SHP77 treated with DMSO at 0.1 percent for 48 hours (cell line): ENCODE results near the gene TBL1X.

Experiments used
- DNase-seq: peaks from one replicate; lab custom pipeline; 2025; lab: John Stamatoyannopoulos, UW

TBL1X gene

DNA sequence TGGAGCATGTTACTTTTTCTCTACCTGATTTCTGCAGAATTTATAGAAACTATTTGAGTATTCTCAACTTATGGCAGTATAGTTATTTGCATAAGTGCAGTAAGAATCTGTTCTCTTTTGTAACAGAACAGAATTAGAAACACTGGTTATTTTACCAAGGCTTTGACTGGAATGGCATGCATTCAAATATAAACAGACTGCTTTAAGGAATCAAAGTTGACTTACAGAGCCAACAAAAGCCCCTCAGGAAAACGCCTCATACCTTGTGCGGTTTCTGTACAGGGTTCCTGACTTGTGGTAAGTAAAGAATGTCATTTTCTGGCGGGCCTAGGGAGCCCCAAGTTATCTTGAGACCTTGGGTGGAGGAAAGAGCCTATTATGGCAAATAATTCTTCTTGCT lies 203.7 kb downstream of the TBL1X start:
- no peak for DNase-seq

DNA sequence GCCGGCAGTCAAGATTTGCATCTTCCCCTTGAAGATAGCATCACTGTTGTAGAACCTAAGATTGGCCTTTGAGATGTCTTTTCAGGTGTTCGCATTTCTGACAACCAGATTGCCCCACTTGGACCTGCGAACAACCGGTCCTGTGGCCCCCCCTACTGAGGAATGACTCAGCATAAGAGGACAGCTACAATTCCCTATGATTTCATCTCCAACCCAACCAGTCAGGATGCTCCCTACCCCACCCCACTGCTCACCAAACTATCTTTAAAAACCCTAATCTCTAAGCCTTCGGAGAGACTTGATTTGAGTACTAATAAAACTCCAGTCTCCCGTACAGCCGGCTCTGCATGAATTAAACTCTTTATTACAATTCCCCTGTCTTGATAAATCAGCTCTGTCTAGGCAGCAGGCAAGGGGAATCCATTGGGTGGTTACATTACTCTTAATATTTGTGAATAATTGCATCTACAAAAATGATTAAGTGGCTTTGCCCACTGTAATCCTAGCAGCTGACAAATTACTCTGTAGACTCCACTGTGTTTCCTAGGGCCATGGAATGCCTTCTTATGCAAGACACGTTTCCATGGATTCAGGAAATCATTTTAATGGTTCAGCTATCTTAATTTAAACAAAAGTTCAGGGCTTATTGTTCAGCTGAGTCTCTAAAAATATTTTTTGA lies 205.4 kb downstream of the TBL1X start:
- no peak for DNase-seq

DNA sequence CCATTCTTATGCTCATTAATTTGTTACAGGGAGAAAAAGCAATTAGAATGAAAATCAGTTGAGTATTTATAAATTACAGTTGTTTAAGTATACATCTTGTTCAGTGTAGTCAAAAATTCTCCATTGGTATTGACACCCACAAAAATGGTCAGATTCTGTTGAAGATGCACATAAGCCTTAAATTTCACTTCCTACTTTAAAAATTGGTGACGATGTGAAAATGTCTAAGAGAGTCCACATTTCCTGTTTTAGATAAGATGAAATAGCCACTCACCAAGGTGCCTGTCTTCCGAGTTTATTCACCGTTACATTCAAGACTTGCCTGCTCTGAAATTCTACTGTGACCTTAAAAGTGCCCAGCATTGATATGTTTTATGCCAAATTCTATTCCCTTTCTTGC lies 207.1 kb downstream of the TBL1X start:
- DNase-seq: no peak

DNA sequence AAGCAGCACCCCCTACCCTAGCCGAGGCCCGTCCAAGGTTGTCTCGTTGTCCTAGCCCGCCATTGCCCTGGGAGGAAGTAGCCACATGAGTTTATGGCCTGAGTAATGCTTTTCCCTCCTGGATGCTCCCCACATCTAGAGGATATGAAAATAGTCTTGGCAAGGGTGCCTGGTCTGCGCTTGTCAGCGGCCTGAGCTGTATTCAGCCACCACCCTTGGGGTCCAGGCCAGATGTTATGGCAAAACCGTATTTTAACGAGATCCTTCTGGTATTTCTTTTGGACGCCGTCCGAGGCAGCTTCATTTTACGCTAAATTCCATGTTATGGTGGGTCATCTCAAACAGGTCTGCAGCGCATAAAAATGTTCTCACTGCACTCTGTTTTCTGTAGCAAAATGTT lies 211.4 kb downstream of the TBL1X start:
- DNase-seq: no peak

DNA sequence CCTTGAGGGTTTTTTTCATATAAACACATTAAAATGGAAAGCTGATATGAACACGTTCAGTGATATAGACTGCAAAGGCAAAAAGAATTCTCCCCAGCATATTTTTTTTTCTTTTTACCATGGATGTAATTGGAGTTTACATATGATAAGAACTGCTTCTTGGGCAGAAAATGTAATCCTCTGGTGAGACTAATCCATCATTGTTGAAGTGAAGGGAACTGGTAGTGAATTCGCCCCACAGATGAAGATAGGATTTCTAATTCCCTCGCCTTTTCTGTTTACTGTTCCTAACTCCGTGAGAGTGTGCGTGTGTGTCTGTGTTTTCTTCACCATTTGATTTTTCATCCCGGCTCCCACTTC lies 211.9 kb downstream of the TBL1X start:
- DNase-seq: no peak

DNA sequence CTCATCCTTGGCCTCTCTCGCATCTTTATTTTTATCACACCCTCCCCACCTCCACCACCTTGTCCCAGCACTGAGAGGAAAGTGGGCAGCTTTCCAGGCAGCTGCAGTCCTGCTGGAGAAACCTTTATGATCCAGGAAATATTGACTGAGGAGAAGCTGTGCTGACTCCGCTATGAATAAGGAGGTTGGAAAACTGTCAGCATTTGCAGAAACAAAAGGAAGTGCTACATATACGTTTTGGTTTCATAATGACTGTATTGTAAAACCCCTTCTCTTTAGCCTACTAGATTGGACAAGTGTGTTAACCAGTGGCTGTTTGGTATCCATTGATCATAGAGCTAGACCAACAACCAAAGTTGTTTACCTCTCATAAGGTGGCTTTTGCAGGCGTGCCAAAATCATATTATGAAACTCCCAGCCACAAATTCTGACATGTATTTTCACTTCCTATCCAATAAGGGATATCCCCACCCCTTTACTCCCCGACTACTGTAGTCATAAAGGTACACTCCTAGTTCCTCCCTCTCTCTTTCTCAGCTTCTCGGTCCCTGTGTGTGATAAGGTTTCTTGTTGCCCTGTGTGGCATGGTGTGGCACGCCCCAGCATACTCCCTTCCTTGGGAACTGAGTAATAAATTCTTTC lies 212.4 kb downstream of the TBL1X start:
- DNase-seq: no peak

DNA sequence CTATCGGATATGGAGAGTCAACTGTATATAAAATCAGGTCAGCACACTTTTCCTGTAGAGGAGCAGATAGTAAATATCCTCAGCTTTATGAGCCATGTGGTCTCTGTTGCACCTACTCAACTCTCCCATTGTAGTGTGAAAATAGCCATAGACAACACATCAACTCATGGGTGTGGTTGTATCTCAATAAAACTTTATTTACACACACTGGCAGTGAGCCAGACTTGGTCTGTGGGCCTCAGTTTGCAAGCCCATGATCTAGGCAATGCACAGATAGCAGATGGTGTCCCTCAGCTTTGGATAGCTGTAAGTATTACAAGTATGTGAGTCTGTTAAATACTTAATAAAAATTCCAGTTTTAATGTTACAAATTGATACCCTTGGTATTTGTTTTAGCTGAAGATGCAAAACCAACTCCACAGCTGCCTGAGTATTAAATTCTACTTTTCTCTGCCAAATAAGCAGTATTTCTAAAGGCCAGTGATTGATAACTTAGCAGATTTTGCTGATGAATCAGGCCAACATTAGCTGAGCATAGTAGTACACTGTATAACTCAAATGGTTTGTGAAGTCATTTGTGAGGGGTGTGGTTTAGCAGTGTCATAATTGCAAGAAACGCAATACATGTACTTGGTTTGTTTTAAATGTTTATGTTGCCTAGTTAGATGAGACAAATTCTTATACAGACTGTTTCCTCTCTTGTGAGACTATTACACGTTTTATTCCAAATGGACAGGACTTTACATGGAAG lies 213.5 kb downstream of the TBL1X start:
- no peak for DNase-seq

DNA sequence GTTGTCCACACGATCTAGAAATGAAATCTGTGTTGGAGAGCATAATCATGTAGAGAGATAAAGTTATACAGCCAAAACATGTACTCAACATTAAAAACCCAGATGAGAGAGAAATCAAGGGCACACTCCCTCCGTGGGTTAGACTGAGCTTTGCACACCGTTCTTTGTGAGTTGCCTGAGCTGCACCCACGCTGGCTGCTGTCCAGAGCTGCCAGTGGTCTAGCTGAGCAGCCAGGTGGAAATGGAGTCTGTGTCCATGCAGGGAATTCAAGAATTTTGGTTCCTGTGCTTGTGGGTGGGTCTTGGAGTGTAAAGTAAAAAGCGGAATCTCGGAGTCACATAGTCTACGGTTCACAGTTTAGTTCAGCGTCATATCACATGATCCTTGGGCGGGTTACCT lies 216.2 kb downstream of the TBL1X start:
- DNase-seq: no peak

DNA sequence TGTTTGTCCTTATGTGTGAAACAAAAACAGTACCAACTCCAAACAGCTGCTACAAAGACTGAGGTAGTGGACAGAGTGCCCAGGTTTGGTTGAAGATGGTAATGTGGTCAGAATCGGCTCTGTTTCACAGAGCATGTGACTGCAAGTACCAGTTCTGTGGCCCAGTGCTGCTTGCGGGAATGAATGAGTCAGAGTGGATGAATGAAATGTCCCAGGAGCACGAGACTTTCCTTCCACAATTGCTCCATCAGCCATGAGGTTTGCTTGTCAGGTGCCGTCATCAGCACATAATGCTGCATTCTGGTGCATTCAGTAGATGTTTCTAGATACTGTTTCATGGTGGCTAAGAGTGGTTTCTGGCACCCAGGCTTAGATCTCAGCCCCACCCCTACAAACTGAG lies 216.6 kb downstream of the TBL1X start:
- no peak for DNase-seq

DNA sequence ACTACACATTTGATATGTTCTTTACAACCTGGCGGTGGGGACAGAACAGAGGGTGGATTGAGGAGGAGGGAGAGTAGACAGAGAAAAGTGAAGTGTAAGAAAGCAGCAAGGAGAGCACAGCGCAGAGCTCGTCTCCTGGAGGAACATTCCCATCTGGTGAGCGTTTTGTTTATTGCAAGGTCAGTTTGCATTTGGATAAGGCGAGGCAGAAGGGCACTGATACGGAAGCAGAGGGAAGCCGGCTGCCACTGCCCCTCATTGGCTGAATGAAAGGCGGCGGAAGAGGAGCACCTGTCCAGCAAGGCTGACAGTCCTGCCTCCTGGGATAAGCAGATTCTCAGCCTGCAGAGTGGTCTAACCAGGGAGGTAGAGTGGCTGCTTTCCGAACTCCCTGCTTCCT lies 217.6 kb downstream of the TBL1X start:
- DNase-seq: no peak

DNA sequence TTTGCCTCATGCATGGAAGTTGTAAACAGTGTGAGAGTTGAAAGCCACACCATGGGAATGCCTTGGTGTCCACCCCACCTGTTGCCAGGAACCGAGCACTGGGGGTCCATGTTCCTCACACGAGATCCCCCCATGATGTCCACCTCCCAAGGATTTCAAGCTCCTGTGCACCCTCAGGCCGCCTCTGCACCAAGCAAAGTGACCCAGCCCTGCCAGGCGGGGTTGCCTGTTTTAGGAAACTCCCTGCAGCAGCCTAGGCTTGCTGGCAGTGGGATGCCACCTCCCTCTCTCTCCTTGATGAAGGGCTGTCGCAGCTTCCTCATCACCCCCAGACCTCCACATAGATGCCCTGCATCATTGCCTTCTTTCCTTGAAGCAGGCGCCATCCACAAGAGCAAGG lies 218.0 kb downstream of the TBL1X start:
- no peak for DNase-seq

DNA sequence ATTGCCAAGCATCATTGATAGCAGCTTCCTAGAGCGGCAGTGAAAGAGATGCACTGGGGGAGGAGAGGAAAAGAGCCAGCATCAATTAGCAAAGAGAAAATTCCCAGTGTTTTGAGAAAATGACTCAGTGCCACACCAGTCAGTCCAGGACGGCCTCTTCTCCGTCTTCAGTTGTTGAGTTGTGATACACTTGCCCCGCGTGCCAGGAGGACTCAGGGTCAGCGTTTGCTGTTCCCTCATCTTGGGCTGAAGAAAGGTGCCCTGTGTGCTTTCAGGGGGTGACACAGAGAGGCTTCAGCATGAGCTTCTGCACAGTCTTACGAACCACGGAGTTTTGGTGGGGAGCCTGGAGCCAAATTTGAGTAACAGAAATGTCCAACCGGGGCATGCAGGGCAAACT lies 218.5 kb downstream of the TBL1X start:
- DNase-seq: no peak

DNA sequence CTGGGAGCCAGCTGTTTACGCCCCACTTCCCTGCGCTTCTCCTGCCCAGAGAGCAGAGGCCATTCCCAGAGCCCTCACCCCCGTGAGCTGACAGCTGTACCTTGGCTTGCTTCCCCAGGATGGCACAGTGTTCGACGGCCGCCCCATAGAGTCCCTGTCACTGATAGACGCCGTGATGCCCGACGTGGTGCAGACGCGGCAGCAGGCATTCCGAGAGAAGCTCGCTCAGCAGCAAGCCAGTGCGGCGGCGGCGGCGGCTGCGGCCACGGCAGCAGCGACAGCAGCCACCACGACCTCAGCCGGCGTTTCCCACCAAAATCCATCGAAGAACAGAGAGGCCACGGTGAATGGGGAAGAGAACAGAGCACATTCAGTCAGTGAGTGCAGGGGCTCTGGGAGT lies 223.0 kb downstream of the TBL1X start:
- DNase-seq: no peak

DNA sequence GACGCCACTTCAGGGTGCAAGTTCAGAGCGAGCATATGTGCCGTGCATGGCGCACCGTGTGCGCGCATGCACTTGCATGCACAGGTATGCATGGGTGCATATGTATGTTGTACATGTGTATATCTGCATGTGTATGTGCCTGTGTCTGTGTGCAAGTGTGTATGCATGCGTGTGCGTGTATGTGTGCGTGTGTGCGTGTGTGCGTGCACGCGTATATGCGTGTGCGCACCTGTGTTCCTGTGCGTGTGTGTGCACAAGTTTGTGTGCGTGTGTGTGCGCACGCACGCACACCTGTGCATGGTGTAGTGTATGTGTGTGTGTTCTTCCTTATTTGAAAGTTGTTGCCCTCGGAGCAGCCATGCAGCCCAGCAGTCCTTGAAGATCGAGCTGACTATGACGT lies 224.0 kb downstream of the TBL1X start:
- DNase-seq: no peak

DNA sequence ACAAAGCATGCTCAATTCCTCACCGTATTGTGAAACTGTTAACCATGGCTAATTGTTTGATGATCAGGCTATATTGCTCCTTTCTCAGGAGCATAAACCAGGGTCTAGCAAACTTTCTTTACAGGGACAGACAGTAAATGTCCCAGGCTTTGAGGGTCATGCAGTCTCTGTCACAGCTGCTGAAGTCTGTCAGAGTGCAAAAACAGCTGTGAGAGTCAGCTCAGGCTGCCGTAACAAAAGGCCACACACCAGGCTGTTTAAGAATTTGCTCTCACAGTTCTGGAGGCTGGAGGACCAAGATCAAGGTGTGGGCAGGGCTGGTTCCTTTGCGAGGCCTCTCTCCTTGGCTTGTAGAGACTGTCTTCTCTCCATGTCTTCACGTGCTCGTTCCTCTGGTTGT lies 225.2 kb downstream of the TBL1X start:
- no peak for DNase-seq

DNA sequence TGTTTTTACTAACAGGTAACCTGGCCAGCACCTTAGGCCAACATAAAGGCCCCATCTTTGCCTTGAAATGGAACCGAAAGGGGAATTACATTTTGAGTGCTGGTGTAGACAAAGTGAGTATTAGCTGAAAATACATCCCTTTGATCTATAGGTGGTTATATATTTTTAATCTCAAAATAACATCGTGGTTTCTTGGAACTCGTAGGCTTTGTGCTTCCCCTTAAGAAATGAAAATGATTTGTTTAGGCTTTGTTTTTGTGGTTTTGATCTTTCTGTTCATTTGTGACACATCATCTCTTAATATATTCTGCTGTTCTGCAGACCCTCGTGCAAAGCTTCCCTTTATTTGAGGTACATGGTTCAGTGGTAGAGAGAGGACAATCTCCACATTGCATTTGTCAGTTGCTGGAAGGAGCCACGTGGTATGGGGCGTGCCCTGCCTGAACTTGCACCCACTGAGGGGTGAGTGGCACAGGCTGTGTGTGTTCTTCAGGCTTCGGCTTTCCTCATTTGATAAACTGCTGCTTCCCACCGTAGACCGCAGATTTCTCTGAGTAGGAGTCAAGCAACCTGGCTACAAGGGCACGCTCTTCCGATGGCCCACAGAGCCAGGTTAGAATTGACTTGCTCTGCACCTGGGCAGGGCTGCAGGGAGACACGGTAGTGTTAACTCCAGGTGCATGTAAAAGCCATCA lies 228.6 kb downstream of the TBL1X start:
- no peak for DNase-seq

DNA sequence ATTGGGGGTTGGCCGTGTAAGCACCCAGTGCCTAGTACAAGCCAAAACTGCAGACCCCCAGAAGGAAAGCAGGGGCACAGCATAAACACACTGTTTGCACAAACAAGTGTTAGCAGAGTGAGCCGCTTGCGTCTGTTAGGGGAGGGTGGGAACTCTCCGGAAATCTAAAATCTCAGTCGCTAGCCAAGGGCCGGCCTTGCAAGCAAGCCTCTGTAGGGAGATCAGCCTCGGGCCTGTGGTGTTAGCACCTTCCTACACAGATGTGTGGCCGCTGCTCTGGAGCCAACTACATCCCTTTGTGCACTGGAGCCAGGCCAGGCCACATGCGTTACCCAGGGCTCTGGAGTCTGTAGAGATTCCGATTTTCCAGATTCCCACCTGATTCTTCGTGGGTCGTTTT lies 233.7 kb downstream of the TBL1X start:
- DNase-seq: no peak

DNA sequence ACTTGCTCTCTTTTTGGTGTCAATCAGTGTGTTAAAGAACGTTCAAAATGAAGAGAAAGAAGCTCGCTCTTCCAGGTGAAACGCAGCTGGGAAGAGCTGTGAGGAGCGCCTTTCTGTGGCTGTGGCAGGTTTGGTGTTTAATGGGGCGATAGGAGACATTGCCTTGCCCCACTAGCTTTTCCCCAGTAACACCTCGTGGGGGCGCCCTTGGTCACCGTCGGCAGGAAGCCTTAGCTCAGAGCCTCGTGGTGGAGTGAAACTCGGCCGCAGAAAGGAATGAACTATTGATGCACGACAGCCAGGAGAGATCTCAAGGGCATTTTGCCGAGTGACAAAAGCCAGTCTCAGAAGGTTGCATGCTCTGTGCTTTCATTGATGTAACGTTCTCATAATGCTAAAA lies 235.7 kb downstream of the TBL1X start:
- DNase-seq: no peak

DNA sequence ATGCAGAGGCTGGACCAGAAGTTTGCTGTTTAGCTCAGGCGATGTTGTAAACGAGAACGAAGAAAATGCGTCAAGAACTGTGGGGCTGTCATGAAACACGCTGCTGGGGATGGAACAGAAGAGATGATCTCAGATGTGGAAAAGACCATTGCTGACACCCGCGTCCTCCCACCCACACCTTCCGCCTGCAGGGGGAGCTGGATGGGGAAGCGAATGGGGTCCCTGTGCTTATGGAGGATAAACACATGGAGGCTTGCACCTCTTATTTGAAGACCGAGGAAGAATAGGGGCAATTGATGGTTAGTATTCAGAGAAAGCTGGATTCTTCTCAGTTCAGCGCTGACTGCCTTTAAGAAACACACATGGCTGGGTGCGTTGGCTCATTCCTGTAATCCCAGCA lies 236.9 kb downstream of the TBL1X start:
- DNase-seq: no peak

DNA sequence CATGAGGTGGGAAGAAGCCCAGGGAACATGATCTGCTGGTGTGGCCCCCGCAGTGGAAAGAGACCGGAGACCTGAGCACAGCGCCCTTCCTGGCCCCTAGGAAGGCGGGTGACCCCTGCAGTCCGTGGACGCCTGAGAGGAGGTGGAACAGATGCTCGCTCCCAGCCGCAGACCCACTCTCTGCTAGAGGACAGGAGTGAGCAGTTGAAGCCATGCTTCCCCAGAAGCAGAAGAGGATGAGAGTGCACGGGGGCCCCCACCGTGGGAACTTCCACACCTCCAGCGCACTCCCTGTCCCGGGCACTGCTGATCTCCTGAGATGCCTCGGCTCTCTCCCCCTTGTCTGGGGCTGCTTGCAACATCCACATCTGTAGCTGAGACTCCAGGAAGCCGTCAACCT lies 238.5 kb downstream of the TBL1X start:
- DNase-seq: no peak

DNA sequence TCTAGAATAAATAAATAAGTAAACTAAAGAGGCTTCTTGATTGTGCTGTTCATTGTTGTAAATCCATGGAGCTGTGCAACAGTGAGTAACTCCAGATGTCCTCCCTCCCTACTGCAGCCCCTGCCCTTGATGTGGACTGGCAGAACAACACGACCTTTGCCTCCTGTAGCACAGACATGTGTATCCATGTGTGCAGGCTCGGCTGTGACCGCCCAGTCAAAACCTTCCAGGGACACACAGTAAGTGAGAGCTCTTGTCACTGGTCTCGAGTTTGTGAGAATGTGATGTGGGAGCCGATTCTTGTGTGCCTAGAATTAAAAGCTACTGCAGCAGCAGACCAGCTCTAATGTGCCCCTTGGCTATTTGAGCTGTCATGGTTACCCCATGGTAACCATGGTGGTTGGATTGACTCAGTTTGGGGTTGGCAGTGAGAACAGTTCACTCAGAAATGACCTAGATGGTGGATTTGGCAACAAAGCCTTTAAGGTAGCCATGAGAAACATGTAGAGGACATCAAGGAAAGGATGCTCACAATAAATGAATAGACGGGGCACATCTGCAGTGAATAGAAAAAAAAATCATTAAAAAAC lies 240.1 kb downstream of the TBL1X start:
- no peak for DNase-seq

DNA sequence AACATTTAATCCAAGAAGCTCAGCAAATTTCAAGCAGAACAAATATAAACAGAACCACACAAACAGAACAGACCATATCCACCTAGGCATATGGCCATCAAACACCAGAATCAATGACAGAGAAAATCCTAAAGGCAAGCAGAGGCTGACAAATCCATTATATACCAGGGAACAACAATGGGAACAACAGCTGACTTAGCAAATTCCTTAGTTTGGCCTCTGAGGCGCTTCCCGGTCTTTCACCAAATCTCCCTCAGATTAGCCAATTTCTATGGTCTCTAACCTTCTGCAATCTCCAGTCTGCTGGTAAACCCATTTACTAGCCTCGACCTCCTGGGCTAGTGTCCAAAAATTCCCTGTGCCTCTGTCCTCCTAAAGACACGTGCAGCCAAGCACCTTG lies 241.6 kb downstream of the TBL1X start:
- DNase-seq: no peak
